IMR-90 (cell line): ENCODE measurements around the gene FCRL2. TPM values are rescaled to one million over a fixed set of nuclear protein-coding genes. Genes with fewer than 3 reads are reported as not detected.

Experiments used
- ATAC-seq: fragments of 200-7000 bp; cut with Tn5 transposase; 2 replicates; pipeline ENCODE4 v1.9.1; 2020; ENCODE audit warnings: low read depth, mild to moderate bottlenecking, moderate library complexity
- BruUV-seq: library from RNA; stranded (reverse); fragments of 400-500 nt; replicated peaks from 2 replicates; lab custom pipeline; 2021; lab: Mats Ljungman, UMichigan
- CTCF ChIA-PET: fragments of 300-600 bp; formaldehyde crosslinking; extraction: SDS; loops from one replicate; lab custom pipeline; 2021; ENCODE audit warnings: antibody characterized with exemption; lab: Yijun Ruan, JAX
- POLR2A ChIA-PET: fragments of 300-600 bp; sonication (Branson Sonifier 250); formaldehyde crosslinking; loops from one replicate; lab custom pipeline; 2022; ENCODE audit warnings: antibody characterized with exemption; ENCODE audit not compliant: unreplicated experiment; lab: Charles Lee
- DNase-seq: peaks from one replicate; pipeline ENCODE4 v3.0.0; 2013
- H2AFZ ChIP-seq: replicated peaks from 2 replicates; pipeline ENCODE3; 2013; ENCODE audit warnings: low read length, mild to moderate bottlenecking; ENCODE audit not compliant: poor library complexity
- H2AK5ac ChIP-seq: 2 replicates; pipeline ENCODE4 v1.6.1; 2013; ENCODE audit warnings: low read depth, low read length, inconsistent platforms
- H2AK9ac ChIP-seq: replicated peaks from 2 replicates; pipeline ENCODE3; 2013; ENCODE audit warnings: mild to moderate bottlenecking, low read depth, low read length, moderate library complexity; ENCODE audit not compliant: poor library complexity
- H2BK120ac ChIP-seq: 2 replicates; pipeline ENCODE4 v1.6.1; 2013; ENCODE audit warnings: low read depth, low read length, inconsistent platforms
- H2BK15ac ChIP-seq: 3 replicates; pipeline ENCODE4 v1.6.1; 2013; ENCODE audit warnings: low read depth, low read length, inconsistent platforms
- H2BK20ac ChIP-seq: 2 replicates; pipeline ENCODE4 v1.6.1; 2013; ENCODE audit warnings: low read depth, mild to moderate bottlenecking, inconsistent platforms, low read length, moderate library complexity
- H2BK5ac ChIP-seq: 2 replicates; pipeline ENCODE4 v1.6.1; 2013; ENCODE audit warnings: mild to moderate bottlenecking, low read depth, low read length, inconsistent platforms; ENCODE audit not compliant: poor library complexity, severe bottlenecking
- H3K14ac ChIP-seq: replicated peaks from 2 replicates; pipeline ENCODE4 v1.6.1; 2013; ENCODE audit warnings: low read depth, low read length, inconsistent platforms
- H3K18ac ChIP-seq: 2 replicates; pipeline ENCODE4 v1.6.1; 2013; ENCODE audit warnings: low read depth, low read length, control low read depth
- H3K23ac ChIP-seq: 2 replicates; pipeline ENCODE4 v1.6.1; 2013; ENCODE audit warnings: low read depth, low read length, inconsistent platforms
- H3K27ac ChIP-seq: 2 replicates; pipeline ENCODE4 v1.5.1; 2013; ENCODE audit warnings: mild to moderate bottlenecking, control low read depth, low read length; ENCODE audit not compliant: insufficient read depth
- H3K27me3 ChIP-seq: 2 replicates; pipeline ENCODE4 v1.6.1; 2013; ENCODE audit warnings: low read length; ENCODE audit not compliant: control insufficient read depth, insufficient read depth
- H3K36me3 ChIP-seq: 2 replicates; pipeline ENCODE4 v1.6.1; 2013; ENCODE audit warnings: low read length, mixed read lengths; ENCODE audit not compliant: control insufficient read depth, insufficient read depth
- H3K4ac ChIP-seq: 2 replicates; pipeline ENCODE4 v1.6.1; 2013; ENCODE audit warnings: low read depth, low read length, inconsistent platforms
- H3K4me1 ChIP-seq: 2 replicates; pipeline ENCODE4 v1.6.1; 2013; ENCODE audit warnings: low read length, mixed read lengths; ENCODE audit not compliant: control insufficient read depth, insufficient read depth
- H3K4me2 ChIP-seq: 2 replicates; pipeline ENCODE4 v1.6.1; 2013; ENCODE audit warnings: low read depth, mild to moderate bottlenecking, control low read depth, low read length, moderate library complexity
- H3K4me3 ChIP-seq: 2 replicates; pipeline ENCODE4 v1.5.1; 2013; ENCODE audit warnings: low read depth, mild to moderate bottlenecking, control low read depth, low read length, moderate library complexity; ENCODE audit not compliant: insufficient read depth
- H3K56ac ChIP-seq: 2 replicates; pipeline ENCODE4 v1.6.1; 2013; ENCODE audit warnings: low read length, inconsistent platforms; ENCODE audit not compliant: insufficient read depth; ENCODE audit errors: extremely low read depth
- H3K79me1 ChIP-seq, 2 experiments: 2 replicates each; pipeline ENCODE4 v1.6.1; 2013; ENCODE audit warnings: low read length in 2 of 2, inconsistent platforms in 1 of 2, low read depth in 1 of 2
- H3K9ac ChIP-seq: 2 replicates; pipeline ENCODE4 v1.6.1; 2013; ENCODE audit warnings: low read depth, low read length, control low read depth
- H3K9me1 ChIP-seq: 2 replicates; pipeline ENCODE4 v1.6.1; 2013; ENCODE audit warnings: low read length, inconsistent platforms; ENCODE audit not compliant: insufficient read depth
- H3K9me3 ChIP-seq: 2 replicates; pipeline ENCODE4 v1.6.1; 2013; ENCODE audit warnings: low read length; ENCODE audit not compliant: control insufficient read depth, insufficient read depth
- H4K20me1 ChIP-seq: 2 replicates; pipeline ENCODE4 v1.6.1; 2013; ENCODE audit warnings: low read length, inconsistent platforms; ENCODE audit not compliant: insufficient read depth
- H4K5ac ChIP-seq: 2 replicates; pipeline ENCODE4 v1.6.1; 2013; ENCODE audit warnings: mild to moderate bottlenecking, low read depth, low read length, control low read depth
- H4K8ac ChIP-seq, 2 experiments: 2 replicates each; pipeline ENCODE4 v1.6.1; 2013; ENCODE audit warnings: low read depth in 2 of 2, low read length in 2 of 2, control low read depth in 1 of 2, inconsistent platforms in 1 of 2
- H4K91ac ChIP-seq: 2 replicates; pipeline ENCODE4 v1.6.1; 2013; ENCODE audit warnings: low read depth, low read length, inconsistent platforms; ENCODE audit not compliant: insufficient read depth
- CTCF ChIP-seq: conservative IDR thresholded peaks from 2 replicates; pipeline ENCODE4 v1.5.1; 2012; ENCODE audit warnings: mild to moderate bottlenecking, low read depth, low read length, improper control_type of control experiment
- MAZ ChIP-seq: IDR thresholded peaks from 2 replicates; pipeline ENCODE4 v1.6.1; 2012; ENCODE audit warnings: low read depth, mild to moderate bottlenecking, low read length, improper control_type of control experiment, moderate library complexity, borderline replicate concordance
- RAD21 ChIP-seq: IDR thresholded peaks from 2 replicates; pipeline ENCODE4 v1.6.1; 2012; ENCODE audit warnings: low read length, improper control_type of control experiment
- RFX5 ChIP-seq: IDR thresholded peaks from 2 replicates; pipeline ENCODE4 v1.8.0; 2012; ENCODE audit warnings: low read depth, mild to moderate bottlenecking, low read length, moderate library complexity
- SMC3 ChIP-seq: fragments of 150-350 bp; IDR thresholded peaks from 2 replicates; pipeline ENCODE4 v1.6.1; 2016; ENCODE audit warnings: low read depth, mild to moderate bottlenecking, antibody characterized with exemption, low read length, moderate library complexity
- dilution Hi-C: fragments of 300-500 bp; cut with HindIII; formaldehyde crosslinking; loops from one replicate; pipeline ENCODE4 v1.14.3; 2018; ENCODE audit warnings: low sequenced_read_pairs; ENCODE audit not compliant: unreplicated experiment
- in situ Hi-C: fragments of 300-500 bp; cut with MboI; formaldehyde crosslinking; loops from 3 replicates; pipeline ENCODE4 v1.14.3; 2019; ENCODE audit warnings: low sequenced_read_pairs, inconsistent platforms, mixed read lengths
- intact Hi-C: fragments of 100-400 bp; cut with micrococcal nuclease; formaldehyde crosslinking; loops from 2 replicates; pipeline ENCODE4 v1.10.0; 2022
- polyA plus RNA-seq, 3 experiments: library from polyadenylated mRNA; depleted of rRNA; stranded (reverse); fragments of >200 nt; gene quantifications; 2 replicates each; pipeline ENCODE4 v1.2.3, GENCODE V29; 2012; ENCODE audit warnings: low replicate concordance in 1 of 3
- total RNA-seq: library from RNA; depleted of rRNA; stranded (reverse); fragments of >200 nt; gene quantifications from 2 replicates; pipeline ENCODE4 v1.2.3, GENCODE V29; 2012

FCRL2 gene
- total and polyA plus RNA-seq, 2 of the 4 experiments (the other 2 are of a cell fraction) = not detected

- in situ Hi-C loops = no loop called here
- Histone ChIP-seq H3K9ac (no peak overlapping the region), H3K27ac (no peak overlapping the region), H3K27me3 (no peaks in the 10 kb centered on the region), H3K36me3 (no peaks in the 10 kb centered on the region), H3K9me3 (no peaks in the 10 kb centered on the region), H3K4me3 (no peak overlapping the region), H2BK5ac (no peak overlapping the region), H4K5ac (no peak overlapping the region), H4K91ac (no peak overlapping the region), H2BK15ac (no peak overlapping the region), H2AK9ac (no peak overlapping the region), H3K4ac (no peak overlapping the region), H3K4me2 (no peak overlapping the region), H2BK20ac (no peak overlapping the region), H2BK120ac (no peak overlapping the region), H3K4me1 (no peaks in the 10 kb centered on the region), H3K18ac (no peak overlapping the region), H3K79me1 (no peaks in the 10 kb centered on the region), H3K23ac (no peak overlapping the region), H2AFZ (no peak overlapping the region), H2AK5ac (no peak overlapping the region), H4K20me1 (no peaks in the 10 kb centered on the region), H3K14ac (no peak overlapping the region), H3K9me1 (no peaks in the 10 kb centered on the region), H4K8ac (no peak overlapping the region), H3K56ac (no peak overlapping the region)
- no peak for DNase-seq
- dilution Hi-C loops = no loop called here
- CTCF ChIA-PET = no interaction called here
- intact Hi-C loops = loop anchor here (10.0 kb wide), 1 partner anchor 358 kb away; a partner anchor contains a TSS
- TF ChIP-seq SMC3 = no peak
- no peak for TF ChIP-seq RAD21
- TF ChIP-seq MAZ = no peak
- no peak for TF ChIP-seq CTCF
- TF ChIP-seq RFX5 = no peak
- POLR2A ChIA-PET = no interaction called here
- no peak for ATAC-seq
- no TSS peak for BruUV-seq
These were observed 10.1 kb downstream of the FCRL2 start for GRCh38 chr1:157766792-157767191.
